ENCODE data around the gene NDUFV3.

The NDUFV3 gene

GRCh38 chr21:42859891-42860230, 33.2 kb upstream of the NDUFV3 start:
- Histone ChIP-seq H3K9me3 (ENCODE audit: low read length) (no peaks in the 10 kb centered on the region), H3K9ac (ENCODE audit: low read length) (no peak overlapping the region), H3K4me1 (ENCODE audit: insufficient read depth, low read length) (no peaks in the 10 kb centered on the region), H3K4me3 (ENCODE audit: low read depth in 1 of 2, low read length in 2 of 2) (no peak overlapping the region), H3K36me3 (ENCODE audit: insufficient read depth, low read length) (peaks cover 55% of the 10 kb centered on the region), H3K27ac (ENCODE audit: low read depth, low read length) (no peak overlapping the region), H3K27me3 (ENCODE audit: control insufficient read depth in 1 of 2, insufficient read depth in 2 of 2, low read length in 2 of 2) (no peaks in the 10 kb centered on the region)

DNA sequence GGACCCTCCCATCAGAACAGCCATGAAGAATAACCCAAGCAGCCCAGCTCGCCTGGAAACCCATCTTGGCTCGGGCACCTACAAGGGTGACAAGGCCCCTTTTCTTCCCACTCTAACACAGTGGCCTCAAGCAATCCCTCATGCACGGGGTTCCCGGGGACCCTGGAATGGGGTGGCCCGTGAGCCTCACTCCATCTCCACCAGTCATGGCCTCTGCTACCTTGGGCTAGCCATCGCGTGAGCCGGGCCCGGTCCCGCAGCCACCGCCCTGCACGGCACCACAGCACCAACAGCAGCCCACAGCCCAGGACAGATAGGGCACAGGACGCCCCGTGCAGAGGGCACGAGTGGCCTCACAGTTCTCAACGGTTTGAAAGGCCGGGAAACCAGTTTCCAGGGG, 32.8 kb upstream of the NDUFV3 start:
- Histone ChIP-seq H3K36me3 (ENCODE audit: insufficient read depth, low read length) (peaks cover 51% of the 10 kb centered on the region), H3K9me3 (ENCODE audit: low read length) (no peaks in the 10 kb centered on the region), H3K4me3 (ENCODE audit: low read depth in 1 of 2, low read length in 2 of 2) (no peak overlapping the region), H3K27me3 (ENCODE audit: control insufficient read depth in 1 of 2, insufficient read depth in 2 of 2, low read length in 2 of 2) (no peaks in the 10 kb centered on the region), H3K27ac (ENCODE audit: low read depth, low read length) (no peak overlapping the region), H3K4me1 (ENCODE audit: insufficient read depth, low read length) (no peaks in the 10 kb centered on the region), H3K9ac (ENCODE audit: low read length) (no peak overlapping the region)

DNA sequence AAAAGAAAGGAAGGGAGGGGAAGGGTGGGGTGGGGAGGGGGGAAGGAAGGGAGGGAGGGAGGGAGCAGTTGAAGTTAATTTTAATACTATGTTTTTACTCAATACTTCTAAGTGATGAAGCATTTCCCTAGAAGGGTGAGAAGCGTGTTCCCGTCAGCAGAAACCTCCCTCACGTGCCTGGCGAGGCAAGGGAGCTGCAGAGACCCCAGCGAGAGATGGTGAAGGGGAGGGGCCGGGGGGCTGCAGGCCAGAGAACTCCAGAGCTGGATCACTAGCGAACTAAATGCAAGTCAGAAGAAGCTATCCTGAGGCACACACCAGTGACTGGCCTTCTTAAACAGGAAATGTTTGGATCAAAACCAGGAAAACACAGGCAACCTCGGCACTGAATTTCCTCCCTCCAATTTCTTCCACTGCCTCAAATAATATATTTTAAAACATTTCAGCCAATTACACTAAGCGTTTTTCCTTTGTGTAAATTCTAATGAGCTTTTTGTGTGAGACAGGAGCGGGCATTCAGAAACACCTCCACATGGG, 31.7 kb upstream of the NDUFV3 start:
- peaks cover 40% of the 10 kb centered on the region for H3K36me3 ChIP-seq (ENCODE audit: insufficient read depth, low read length)
- no peak overlapping the region for H3K9ac ChIP-seq (ENCODE audit: low read length)
- H3K4me1 ChIP-seq (ENCODE audit: insufficient read depth, low read length): no peaks in the 10 kb centered on the region
- no peak overlapping the region for H3K27ac ChIP-seq (ENCODE audit: low read depth, low read length)
- no peaks in the 10 kb centered on the region for H3K9me3 ChIP-seq (ENCODE audit: low read length)
- no peaks in the 10 kb centered on the region for H3K27me3 ChIP-seq (ENCODE audit: control insufficient read depth in 1 of 2, insufficient read depth in 2 of 2, low read length in 2 of 2)
- H3K4me3 ChIP-seq (ENCODE audit: low read depth in 1 of 2, low read length in 2 of 2): no peak overlapping the region

- Histone ChIP-seq H3K9me3 (ENCODE audit: low read length) (no peaks in the 10 kb centered on the region), H3K4me1 (ENCODE audit: insufficient read depth, low read length) (no peaks in the 10 kb centered on the region), H3K36me3 (ENCODE audit: insufficient read depth, low read length) (peaks cover 35% of the 10 kb centered on the region), H3K27ac (ENCODE audit: low read depth, low read length) (no peak overlapping the region), H3K4me3 (ENCODE audit: low read depth in 1 of 2, low read length in 2 of 2) (no peak overlapping the region), H3K27me3 (ENCODE audit: control insufficient read depth in 1 of 2, insufficient read depth in 2 of 2, low read length in 2 of 2) (no peaks in the 10 kb centered on the region), H3K9ac (ENCODE audit: low read length) (no peak overlapping the region)
Observed at GRCh38 chr21:42861848-42862400, 31.2 kb upstream of the NDUFV3 start.

DNA sequence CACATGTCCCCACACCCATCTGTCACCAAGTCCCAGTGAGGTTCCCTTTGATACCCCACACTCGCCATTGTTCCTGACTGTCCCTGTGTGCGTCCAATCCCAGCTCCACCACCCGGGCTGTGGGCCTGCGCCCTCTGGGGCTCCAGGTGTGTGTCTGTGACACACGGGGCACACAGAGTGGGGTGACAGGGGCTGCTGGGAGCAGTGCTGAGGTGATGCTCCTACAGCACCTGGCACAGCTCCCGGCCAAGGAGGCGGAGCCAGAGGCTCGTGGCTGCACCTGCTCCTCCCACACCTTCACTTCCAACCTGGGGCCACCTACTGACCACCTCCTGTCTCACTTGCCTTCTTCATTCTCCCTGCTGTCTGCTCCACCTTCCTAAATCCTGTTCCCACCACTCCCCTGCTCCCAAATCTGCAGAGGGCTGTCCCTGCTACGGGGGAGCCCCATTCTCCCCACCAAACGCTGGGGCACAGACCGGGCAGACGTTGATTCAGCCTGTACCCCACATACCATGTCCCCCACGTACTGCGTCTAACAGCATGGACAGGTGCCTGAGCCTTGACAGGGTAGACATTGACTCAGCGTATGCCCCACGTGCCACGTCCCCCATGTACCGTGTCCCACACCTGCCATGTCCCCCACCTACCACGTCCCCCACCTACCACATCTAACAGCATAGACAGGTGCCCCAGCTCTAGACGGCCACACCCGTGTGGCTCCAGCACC, 30.2 kb upstream of the NDUFV3 start:
- Histone ChIP-seq H3K27me3 (ENCODE audit: control insufficient read depth in 1 of 2, insufficient read depth in 2 of 2, low read length in 2 of 2) (no peaks in the 10 kb centered on the region), H3K4me1 (ENCODE audit: insufficient read depth, low read length) (no peaks in the 10 kb centered on the region), H3K36me3 (ENCODE audit: insufficient read depth, low read length) (peaks cover 31% of the 10 kb centered on the region), H3K4me3 (ENCODE audit: low read depth in 1 of 2, low read length in 2 of 2) (no peak overlapping the region), H3K9me3 (ENCODE audit: low read length) (no peaks in the 10 kb centered on the region), H3K9ac (ENCODE audit: low read length) (no peak overlapping the region), H3K27ac (ENCODE audit: low read depth, low read length) (no peak overlapping the region)

DNA sequence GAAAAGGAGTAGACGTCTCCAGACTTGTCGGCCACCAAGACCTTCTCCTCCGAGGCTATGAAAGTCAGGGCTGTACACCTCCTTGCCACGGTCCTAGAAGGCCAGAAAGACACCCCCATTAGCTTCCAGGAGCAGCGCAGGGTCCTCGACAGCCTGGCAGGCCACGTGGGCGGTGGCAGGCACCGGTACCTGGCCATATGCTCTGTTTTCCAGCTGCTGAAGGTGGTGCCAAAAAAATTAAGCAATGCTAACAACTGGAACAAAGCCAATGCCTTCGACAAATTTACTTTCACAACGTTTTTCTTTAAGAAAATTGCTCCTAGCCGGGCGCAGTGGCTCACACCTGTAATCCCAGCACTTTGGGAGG, 29.6 kb upstream of the NDUFV3 start:
- no peak overlapping the region for H3K9ac ChIP-seq (ENCODE audit: low read length)
- H3K36me3 ChIP-seq (ENCODE audit: insufficient read depth, low read length): peaks cover 27% of the 10 kb centered on the region
- H3K4me3 ChIP-seq (ENCODE audit: low read depth in 1 of 2, low read length in 2 of 2): no peak overlapping the region
- no peaks in the 10 kb centered on the region for H3K27me3 ChIP-seq (ENCODE audit: control insufficient read depth in 1 of 2, insufficient read depth in 2 of 2, low read length in 2 of 2)
- H3K4me1 ChIP-seq (ENCODE audit: insufficient read depth, low read length): no peaks in the 10 kb centered on the region
- no peak overlapping the region for H3K27ac ChIP-seq (ENCODE audit: low read depth, low read length)
- H3K9me3 ChIP-seq (ENCODE audit: low read length): no peaks in the 10 kb centered on the region

- no peaks in the 10 kb centered on the region for H3K4me1 ChIP-seq (ENCODE audit: insufficient read depth, low read length)
- H3K36me3 ChIP-seq (ENCODE audit: insufficient read depth, low read length): peaks cover 30% of the 10 kb centered on the region
Observed at GRCh38 chr21:42864286-42864685, 28.8 kb upstream of the NDUFV3 start.

GRCh38 chr21:42864815-42865775, 28.0 kb upstream of the NDUFV3 start:
- H3K9me3 ChIP-seq (ENCODE audit: low read length): no peaks in the 10 kb centered on the region
- peaks cover 31% of the 10 kb centered on the region for H3K36me3 ChIP-seq (ENCODE audit: insufficient read depth, low read length)
- no peak overlapping the region for H3K9ac ChIP-seq (ENCODE audit: low read length)
- H3K4me1 ChIP-seq (ENCODE audit: insufficient read depth, low read length): no peaks in the 10 kb centered on the region
- H3K4me3 ChIP-seq (ENCODE audit: low read depth in 1 of 2, low read length in 2 of 2): no peak overlapping the region
- H3K27me3 ChIP-seq (ENCODE audit: control insufficient read depth in 1 of 2, insufficient read depth in 2 of 2, low read length in 2 of 2): no peaks in the 10 kb centered on the region
- no peak overlapping the region for H3K27ac ChIP-seq (ENCODE audit: low read depth, low read length)

More at GRCh38 chr21:42864286-42864685, 28.8 kb upstream of the NDUFV3 start:
- H3K4me3 ChIP-seq (ENCODE audit: low read depth in 1 of 2, low read length in 2 of 2): no peak overlapping the region
- H3K9me3 ChIP-seq (ENCODE audit: low read length): no peaks in the 10 kb centered on the region
- H3K27me3 ChIP-seq (ENCODE audit: control insufficient read depth in 1 of 2, insufficient read depth in 2 of 2, low read length in 2 of 2): no peaks in the 10 kb centered on the region
- no peak overlapping the region for H3K9ac ChIP-seq (ENCODE audit: low read length)
- no peak overlapping the region for H3K27ac ChIP-seq (ENCODE audit: low read depth, low read length)

GRCh38 chr21:42865776-42866160, 27.3 kb upstream of the NDUFV3 start:
- H3K36me3 ChIP-seq (ENCODE audit: insufficient read depth, low read length): peaks cover 26% of the 10 kb centered on the region
- no peaks in the 10 kb centered on the region for H3K4me1 ChIP-seq (ENCODE audit: insufficient read depth, low read length)
- no peaks in the 10 kb centered on the region for H3K27me3 ChIP-seq (ENCODE audit: control insufficient read depth in 1 of 2, insufficient read depth in 2 of 2, low read length in 2 of 2)
- no peak overlapping the region for H3K4me3 ChIP-seq (ENCODE audit: low read depth in 1 of 2, low read length in 2 of 2)
- H3K9me3 ChIP-seq (ENCODE audit: low read length): no peaks in the 10 kb centered on the region
- H3K27ac ChIP-seq (ENCODE audit: low read depth, low read length): no peak overlapping the region
- H3K9ac ChIP-seq (ENCODE audit: low read length): no peak overlapping the region

DNA sequence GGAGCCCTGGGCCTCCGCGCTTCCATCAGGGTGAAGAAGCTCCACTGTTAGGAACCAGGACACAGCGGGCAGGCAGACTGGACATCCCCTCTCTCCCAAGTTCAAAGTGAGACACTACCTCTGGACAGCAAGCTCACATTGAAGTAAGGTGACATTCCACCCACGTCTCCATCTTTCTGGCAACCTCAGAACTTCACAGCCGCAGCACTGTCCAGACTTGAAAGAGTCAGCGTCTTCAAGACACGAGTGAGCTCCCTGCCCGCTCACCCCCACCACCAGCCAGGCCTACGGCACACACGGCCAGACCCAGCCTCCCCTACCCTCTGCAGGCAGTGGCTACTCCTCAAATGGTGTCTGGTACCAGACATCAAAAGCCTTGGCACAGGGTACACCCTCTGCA, 24.9 kb upstream of the NDUFV3 start:
- Histone ChIP-seq H3K36me3 (ENCODE audit: insufficient read depth, low read length) (peaks cover 29% of the 10 kb centered on the region), H3K9ac (ENCODE audit: low read length) (no peak overlapping the region), H3K27ac (ENCODE audit: low read depth, low read length) (no peak overlapping the region), H3K4me1 (ENCODE audit: insufficient read depth, low read length) (no peaks in the 10 kb centered on the region), H3K27me3 (ENCODE audit: control insufficient read depth in 1 of 2, insufficient read depth in 2 of 2, low read length in 2 of 2) (no peaks in the 10 kb centered on the region), H3K9me3 (ENCODE audit: low read length) (no peaks in the 10 kb centered on the region), H3K4me3 (ENCODE audit: low read depth in 1 of 2, low read length in 2 of 2) (no peak overlapping the region)

DNA sequence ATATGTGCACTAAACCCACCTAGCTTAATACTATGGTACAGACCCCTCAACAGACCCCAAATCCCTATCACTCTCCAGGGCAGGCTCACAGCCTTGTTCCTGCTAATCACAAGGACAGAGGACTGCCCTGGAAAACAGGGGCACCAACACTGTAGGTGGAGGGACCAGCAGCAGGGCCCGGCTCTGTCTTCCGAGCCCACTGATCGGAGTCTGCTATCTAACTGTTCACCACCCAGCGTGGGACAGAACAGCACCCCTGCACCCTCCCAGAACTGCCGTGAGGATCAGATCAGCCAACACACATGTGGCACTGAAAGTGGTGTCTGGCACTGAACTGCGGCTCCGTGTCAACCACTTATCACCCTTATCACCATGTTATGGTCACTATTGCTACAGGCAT, 20.0 kb upstream of the NDUFV3 start:
- Histone ChIP-seq H3K9ac (ENCODE audit: low read length) (no peak overlapping the region), H3K36me3 (ENCODE audit: insufficient read depth, low read length) (peaks cover 31% of the 10 kb centered on the region), H3K27ac (ENCODE audit: low read depth, low read length) (no peak overlapping the region), H3K27me3 (ENCODE audit: control insufficient read depth in 1 of 2, insufficient read depth in 2 of 2, low read length in 2 of 2) (no peaks in the 10 kb centered on the region), H3K4me3 (ENCODE audit: low read depth in 1 of 2, low read length in 2 of 2) (no peak overlapping the region), H3K4me1 (ENCODE audit: insufficient read depth, low read length) (peaks cover 2% of the 10 kb centered on the region), H3K9me3 (ENCODE audit: low read length) (no peaks in the 10 kb centered on the region)
